ENCODE results near the gene AADACL4.

The AADACL4 gene

DNA sequence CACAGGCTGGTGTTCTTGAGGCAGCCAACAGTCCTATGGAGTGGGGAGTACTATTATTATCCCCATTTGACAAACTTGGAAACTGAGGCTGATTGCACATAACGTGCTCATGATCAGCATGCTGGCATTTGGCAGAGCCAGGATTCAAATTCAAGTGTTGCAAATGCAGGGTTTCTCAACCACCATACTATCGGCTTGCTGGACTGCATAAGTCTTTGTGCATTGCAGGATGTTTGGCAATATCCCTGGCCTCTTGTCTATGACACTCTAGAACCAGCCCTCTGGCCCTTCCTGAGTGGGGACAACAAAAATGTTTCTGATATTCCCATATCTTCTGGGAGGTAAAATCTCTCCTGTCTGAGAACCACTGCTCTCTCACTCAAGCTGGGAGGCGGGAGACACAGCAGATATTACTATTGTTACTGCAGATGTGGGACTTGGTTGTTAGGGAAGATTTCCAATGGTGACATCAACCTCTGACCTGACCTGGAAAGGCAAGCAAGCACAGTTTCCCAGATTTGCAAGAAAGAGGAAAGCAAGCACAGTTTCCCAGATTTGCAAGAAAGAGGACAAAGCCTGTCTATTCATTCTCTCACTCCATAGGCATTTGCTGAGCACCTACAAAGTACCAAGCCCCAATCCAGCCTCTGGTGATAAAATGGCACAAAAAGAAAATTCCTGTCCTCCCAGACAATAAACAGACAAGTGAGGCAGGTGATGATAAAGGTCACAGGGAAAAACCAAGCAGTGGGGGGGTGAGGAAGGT is 71.0 kb downstream of the AADACL4 start:
- DNase-seq, result no peak

DNA sequence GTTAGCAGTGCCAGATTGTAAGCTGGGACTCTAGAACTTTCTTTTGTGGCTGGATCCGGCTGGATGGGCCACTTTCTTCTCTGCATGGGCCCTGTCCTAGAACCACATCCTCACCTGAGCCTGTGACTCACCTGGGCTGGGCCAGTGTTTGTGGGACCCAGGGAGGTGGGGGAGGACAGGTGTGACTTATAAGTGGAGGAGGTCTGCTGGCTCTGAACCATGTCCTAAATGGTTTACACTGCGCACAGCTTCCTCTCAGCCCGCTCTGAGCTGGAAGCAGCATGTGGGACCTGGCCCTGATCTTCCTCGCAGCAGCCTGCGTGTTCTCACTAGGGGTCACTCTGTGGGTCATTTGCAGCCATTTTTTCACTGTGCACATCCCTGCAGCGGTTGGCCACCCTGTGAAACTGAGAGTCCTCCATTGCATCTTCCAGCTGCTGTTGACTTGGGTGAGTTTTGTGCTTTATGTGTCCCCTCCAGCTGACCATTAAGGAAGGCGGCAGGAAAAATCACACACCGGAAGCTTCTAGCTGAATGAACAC is 72.1 kb downstream of the AADACL4 start, which contains the start of gene AADACL3:
TSS of gene AADACL3 (plus strand) at position 215 of the 542 bp plus-strand sequence. CDS start at position 282, 67 bp downstream.
- DNase-seq, result no peak

All from CD4-positive, alpha-beta T cell treated with Interleukin-21 for 1 hour (primary cell).